HG02981 (cell line): ENCODE data around the gene VARS2.
A peak's percentile ranks its signal among the peaks of the same experiment; 100 is the strongest.
"Not testable (repeated sequence)": the region's sequence is repeated elsewhere in the genome, so short reads cannot be mapped to it uniquely, and the experiment has no call there.

ENCODE experiments used
- ATAC-seq: cut with Tn5 transposase; IDR thresholded peaks from one replicate; pipeline ENCODE4 v1.9.1; 2021; ENCODE audit warnings: mild to moderate bottlenecking, moderate library complexity; ENCODE audit not compliant: unreplicated experiment

Gene VARS2

GRCh38 chr6:30927080-30927479 lies 13.0 kb downstream of the VARS2 start:
- ATAC-seq: not testable (repeated sequence)

- no peak for ATAC-seq
Observed at GRCh38 chr6:30928677-30929076, 14.6 kb downstream of the VARS2 start.

- ATAC-seq: no peak
Observed at GRCh38 chr6:30930506-30930905, 16.5 kb downstream of the VARS2 start.

- no peak for ATAC-seq
Observed at GRCh38 chr6:30931272-30931671, 17.2 kb downstream of the VARS2 start.

- ATAC-seq: no peak
Observed at GRCh38 chr6:30931969-30932645, 18.1 kb downstream of the VARS2 start, which contains the start of gene SFTA2. Gene SFTA2, minus strand, starts transcription at chr6:30932170. Its CDS starts 74 bp downstream, at chr6:30932096.

GRCh38 chr6:30932665-30933365 lies 18.8 kb downstream of the VARS2 start:
- ATAC-seq: no peak

GRCh38 chr6:30935018-30935417 lies 21.0 kb downstream of the VARS2 start:
- ATAC-seq: no peak

- no peak for ATAC-seq
Observed at GRCh38 chr6:30937265-30937664, 23.2 kb downstream of the VARS2 start.

- ATAC-seq: no peak
Observed at GRCh38 chr6:30938730-30939129, 24.7 kb downstream of the VARS2 start.

- ATAC-seq: no peak
Observed at GRCh38 chr6:30939473-30939872, 25.4 kb downstream of the VARS2 start.

GRCh38 chr6:30940361-30940986 lies 26.4 kb downstream of the VARS2 start, which contains the start of gene MUCL3:
Gene MUCL3, plus strand, starts transcription at chr6:30940973. Its CDS starts 27 bp downstream, at chr6:30941000.
- no peak for ATAC-seq

GRCh38 chr6:30942338-30943060 lies 28.5 kb downstream of the VARS2 start:
- ATAC-seq: no peak

GRCh38 chr6:30944051-30944450 lies 30.0 kb downstream of the VARS2 start:
- ATAC-seq: no peak

- no peak for ATAC-seq
Observed at GRCh38 chr6:30945281-30945680, 31.2 kb downstream of the VARS2 start.

- no peak for ATAC-seq
Observed at GRCh38 chr6:30947231-30947630, 33.2 kb downstream of the VARS2 start.

- ATAC-seq: no peak
Observed at GRCh38 chr6:30948811-30949210, 34.8 kb downstream of the VARS2 start.

- no peak for ATAC-seq
Observed at GRCh38 chr6:30951907-30952469, 38.0 kb downstream of the VARS2 start.

- ATAC-seq: no peak
Observed at GRCh38 chr6:30954631-30955366, 40.8 kb downstream of the VARS2 start.

GRCh38 chr6:30955367-30956042 lies 41.5 kb downstream of the VARS2 start:
- peak; percentile 44 for ATAC-seq

GRCh38 chr6:30957716-30958115 lies 43.7 kb downstream of the VARS2 start:
- ATAC-seq: no peak
